HG03025 (cell line): ENCODE results near the gene PCMT1.
A peak's percentile ranks its signal among the peaks of the same experiment; 100 is the strongest.
"Not testable (repeated sequence)": the region's sequence is repeated elsewhere in the genome, so short reads cannot be mapped to it uniquely, and the experiment has no call there.

Experiments
- ATAC-seq: cut with Tn5 transposase; IDR thresholded peaks from one replicate; pipeline ENCODE4 v1.9.1; 2021; ENCODE audit warnings: mild to moderate bottlenecking, moderate library complexity; ENCODE audit not compliant: unreplicated experiment, low FRiP score

PCMT1 gene

DNA sequence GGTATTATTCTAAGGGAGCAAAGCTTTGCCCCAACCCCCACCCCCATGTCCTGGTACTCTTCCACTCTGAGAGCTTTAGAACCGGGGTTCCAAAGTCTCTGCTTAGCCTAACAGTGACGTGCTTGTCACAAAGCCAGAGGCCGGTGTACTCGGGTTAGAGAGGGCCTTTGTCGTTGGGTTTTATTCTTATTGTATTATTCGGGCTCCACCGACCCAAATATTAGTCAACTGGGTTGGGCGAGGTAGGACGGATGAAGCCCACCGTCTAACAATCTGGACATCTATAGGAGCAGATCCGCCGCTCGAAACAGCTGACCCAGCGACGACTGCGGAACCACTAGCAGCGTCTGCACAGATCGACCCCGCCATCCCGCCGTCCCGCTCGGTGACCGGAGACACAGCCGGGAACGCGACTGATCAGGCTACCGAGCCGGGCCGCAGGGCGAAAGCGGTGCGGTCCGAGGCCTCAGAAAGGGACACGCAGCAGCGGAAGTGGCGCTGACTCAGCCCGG lies 403 bp upstream of the PCMT1 start:
- ATAC-seq, result peak; percentile 1

DNA sequence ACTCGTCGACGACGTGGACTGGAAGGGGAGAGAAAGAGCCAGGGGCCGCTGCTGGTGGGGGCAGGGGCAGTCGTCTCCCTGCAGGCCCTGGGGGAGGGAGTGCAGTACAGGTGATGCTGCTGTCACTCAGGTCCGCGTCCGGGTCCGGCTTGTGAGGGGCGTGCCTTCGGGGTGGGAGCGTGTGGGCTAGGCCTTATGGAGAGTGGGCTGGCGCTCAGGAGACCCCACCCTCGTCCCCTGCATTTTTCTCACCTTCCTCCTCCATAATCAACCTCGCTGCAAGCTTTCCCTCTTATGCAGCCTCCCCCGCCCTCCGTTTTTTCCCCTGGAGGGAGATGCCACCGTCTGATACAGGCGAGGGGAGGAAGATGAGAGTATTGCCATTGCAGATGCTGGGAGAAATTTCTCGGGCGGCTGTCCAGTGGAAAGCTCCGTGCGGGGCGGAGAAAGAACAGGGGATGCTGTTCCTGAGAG lies 632 bp downstream of the PCMT1 start:
- ATAC-seq, result peak; percentile 24

DNA sequence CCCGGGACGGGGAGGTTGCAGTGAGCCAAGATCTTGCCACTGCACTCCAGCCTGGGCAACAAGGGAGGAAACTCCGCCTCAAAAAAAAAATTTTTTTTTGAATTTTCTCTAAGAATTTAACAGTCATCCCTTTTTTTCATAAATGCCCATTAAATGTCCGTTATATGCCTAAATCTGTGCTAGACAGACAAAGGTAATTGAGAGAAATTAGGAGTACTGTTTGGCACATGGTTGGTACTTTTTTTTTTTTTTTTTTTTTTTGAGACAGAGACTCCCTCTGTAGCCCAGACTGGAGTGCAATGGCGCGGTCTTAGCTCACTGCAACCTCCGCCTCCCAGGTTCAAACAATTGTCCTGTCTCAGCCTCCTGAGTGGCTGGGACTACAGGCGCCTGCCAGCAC lies 1.7 kb downstream of the PCMT1 start:
- no peak for ATAC-seq

DNA sequence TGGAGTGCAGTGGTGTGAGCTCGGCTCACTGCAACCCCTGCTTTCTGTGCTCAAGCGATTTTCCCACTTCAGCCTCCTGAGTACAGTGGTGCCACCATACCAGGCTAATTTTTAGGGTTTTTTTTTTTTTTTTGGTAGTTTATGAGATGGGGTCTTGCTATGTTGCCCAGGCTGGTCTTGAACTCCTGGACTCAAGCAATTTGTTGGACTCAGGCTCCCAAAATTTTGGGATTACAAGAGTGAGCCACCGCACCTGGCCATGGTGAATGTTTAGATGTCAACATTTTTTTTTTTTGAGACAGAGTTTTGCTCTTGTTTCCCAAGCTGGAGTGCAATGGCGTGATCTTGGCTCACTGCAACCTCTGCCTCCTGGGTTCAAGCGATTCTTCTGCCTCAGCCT lies 2.4 kb downstream of the PCMT1 start:
- not testable (repeated sequence) for ATAC-seq

DNA sequence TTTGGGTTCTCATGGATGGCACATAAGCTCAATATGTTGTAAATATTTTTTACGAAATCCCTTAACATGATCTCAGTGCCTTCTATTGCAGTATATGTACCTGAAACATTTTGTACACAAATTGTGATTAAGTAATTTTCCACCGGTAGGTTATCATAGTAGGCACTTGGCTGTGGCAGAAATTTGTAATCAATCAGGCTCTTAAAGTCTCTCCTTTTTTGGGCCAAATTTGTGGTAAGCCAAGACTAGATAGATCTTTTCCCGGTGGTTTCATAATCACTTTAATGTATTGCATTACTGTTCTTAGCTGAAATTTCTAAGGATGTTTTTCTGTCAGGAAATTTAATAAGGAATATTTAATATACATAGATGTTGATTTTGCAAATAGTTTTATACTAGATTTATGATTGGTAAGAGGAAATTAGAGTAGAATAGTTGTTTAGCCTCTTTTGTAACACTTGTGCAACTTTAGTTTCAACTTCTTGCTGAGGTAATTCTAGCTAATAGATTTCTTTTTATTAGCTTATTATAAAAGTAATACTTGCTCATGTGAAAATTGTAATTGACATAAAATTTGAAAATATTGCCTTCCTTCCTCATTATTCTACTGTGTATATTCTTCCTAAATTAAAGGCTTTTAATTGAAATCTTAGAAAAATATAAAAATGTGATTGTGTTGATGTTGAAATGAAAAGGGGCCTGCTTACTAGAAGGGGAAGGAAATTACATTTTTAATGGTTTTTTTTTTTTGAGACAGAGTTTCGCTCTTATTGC lies 3.2 kb downstream of the PCMT1 start:
- ATAC-seq, result no peak

DNA sequence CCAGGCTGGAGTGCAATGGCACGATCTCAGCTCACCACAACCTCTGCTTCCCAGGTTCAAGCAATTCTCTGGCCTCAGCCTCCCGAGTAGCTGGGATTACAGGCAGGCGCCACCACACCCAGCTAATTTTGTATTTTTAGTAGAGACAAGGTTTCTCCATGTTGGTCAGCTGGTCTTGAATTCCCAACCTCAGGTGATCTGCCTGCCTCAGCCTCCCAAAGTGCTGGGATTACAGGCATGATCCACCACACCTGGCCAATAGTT lies 3.8 kb downstream of the PCMT1 start:
- ATAC-seq, result not testable (repeated sequence)

DNA sequence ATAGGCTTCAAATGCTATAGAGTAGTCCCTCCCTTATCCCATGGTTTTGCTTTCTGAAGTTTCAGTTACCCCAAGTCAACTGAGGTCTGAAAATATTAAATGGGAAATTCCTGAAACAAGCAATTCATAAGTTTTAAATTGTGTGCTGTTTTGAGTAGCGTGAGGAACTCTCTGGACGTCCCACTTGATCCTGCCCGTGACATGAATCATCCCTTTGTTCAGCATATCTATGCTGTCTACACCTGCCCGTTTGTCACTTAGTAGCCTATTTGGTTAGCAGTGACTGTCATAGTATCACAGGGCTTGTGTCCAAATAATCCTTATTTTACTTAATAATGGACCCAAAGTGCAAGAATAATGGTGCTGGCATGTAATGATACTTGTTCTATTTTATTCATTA lies 5.0 kb downstream of the PCMT1 start:
- ATAC-seq, result no peak

DNA sequence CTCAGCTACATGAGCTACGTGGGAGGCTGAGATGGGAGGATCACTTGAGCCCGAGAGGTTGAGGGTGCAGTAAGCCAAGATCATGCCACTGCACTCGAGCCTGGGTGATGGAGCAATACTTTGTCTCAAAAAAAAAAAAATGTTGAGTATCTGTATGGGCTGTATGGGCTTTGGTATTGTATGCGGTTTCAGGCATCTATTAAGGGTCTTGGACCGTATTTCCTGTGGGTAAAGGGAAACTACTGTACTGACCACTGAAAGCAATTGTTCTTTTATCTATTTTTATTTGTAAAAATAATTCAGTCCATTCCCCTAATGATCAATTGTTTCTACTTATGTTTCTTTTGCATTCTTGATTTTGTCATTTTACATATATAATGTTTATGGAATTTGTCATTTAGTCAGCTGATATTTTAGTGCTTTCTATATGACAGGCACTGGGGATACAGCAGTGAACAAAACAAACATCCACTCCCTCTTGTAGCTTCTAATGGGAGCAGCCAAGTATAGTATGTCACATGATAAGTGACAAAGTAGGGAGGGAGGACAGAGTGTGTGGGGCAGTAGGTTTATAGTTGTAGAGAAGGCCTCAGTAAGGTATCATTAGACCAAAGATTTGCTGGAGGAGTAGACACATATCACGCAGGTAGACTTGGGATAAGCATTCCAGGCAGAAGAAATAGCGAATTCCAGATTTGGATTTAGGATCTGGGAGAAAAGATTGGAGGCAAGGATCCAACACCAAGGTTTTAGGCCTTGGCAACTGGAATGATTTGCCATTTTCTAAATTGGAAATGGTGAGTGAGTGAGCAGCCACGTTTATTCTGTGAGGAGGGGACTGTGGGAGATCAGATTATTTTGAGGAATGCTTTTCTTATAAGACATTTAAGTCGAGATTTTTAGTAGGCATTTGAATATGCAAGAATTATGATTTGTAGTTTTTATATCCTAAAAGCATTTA lies 6.0 kb downstream of the PCMT1 start:
- peak; percentile 63 for ATAC-seq

DNA sequence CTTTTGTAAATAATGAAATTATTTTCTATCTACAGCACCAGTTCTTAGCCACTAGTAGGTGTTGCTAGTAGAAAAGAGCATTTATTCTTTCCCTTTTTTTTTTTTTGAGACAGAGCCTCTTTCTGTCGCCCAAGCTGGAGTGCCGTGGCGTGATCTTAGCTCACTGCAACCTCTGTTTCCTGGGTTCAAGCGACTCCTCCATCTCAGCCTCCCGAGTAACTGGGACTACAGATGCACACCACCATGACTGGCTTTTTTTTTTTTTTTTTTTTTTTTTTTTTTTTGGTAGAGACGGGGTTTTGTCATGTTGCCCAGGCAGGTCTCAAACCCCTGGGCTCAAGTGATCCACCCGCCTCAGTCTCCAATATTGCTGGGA lies 6.7 kb downstream of the PCMT1 start:
- no peak for ATAC-seq

DNA sequence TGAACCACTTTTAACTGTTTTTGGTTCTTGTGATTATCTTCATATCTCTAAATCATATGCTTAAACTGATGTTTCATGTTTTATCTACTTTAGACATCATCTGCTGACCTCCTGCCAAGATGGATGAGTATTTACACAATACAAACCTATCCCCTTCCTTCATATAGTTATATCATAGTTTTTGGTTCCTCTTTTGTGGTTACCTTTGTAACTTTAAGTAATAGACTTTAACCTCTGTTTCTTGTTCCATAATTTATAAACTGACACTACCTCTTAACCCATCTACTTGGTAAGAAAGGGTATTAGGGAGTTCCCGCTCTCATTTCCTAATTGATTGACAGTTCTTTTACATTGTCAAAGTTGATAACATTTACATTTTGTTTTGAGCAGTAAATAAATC lies 11.9 kb downstream of the PCMT1 start:
- peak; percentile 90 for ATAC-seq

DNA sequence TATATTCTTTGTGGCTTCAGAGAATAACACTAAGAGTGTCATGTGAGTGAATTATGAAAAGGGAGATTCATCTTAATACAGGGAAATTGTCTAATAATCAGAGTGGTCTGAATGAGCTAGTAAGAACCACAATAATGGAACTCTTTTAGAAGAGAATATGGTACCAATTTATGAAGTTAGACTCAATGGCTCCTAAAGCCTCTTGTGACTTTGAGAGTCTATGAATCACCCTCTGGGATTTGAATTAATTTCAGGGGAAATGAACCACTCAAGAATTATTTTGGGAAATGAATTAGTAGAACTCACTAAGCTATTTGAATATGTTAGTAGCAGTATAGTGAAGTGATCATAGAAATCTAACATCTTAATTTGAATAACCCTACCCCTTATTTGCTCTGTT lies 14.3 kb downstream of the PCMT1 start:
- ATAC-seq, result no peak

DNA sequence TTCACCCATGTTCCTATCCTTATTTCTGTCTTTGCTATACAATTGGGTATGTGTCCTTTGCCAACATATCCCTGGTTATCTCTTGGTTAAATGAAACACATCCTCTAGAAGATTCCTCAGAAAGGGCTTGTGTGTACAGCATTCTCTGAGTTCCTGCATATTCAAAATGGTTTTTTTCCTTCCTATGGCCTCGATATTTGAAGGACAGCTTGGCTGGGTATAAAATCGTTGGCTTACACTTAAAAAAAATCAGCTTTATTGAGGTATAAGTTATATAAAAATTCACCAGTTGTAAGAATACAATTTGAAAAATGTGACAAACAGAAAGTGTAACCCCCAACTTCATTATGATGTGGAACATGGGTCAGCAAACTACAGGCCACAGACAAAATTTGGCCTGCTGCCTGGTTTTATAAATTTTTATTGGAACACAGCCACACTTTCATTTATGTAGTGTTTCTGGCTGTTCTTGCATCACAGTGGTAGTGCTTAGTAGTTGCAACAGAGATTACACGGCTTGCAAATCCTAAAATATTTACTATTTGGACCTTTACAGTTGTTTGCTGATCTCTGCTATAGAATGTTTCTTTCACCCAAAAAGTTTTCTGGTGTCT lies 16.7 kb downstream of the PCMT1 start:
- ATAC-seq, result no peak

DNA sequence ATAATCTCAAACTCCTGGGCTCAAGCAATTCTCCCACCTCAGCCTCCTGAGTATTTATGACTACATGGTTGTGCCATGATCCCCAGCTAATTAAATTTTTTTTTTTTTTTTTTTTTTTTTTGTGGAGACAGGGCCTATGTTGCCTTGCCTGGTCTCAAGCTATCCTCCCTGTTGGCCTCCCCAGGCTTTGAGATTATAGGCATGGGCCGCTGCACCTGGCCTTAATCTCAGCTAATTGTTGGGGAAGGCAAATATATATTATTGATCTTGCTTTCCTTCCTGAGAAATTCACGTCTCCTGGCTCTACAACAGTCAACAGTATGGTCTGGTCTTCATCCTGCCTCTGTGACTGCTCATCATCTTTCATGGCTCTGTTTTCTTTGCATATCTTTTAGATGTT lies 20.1 kb downstream of the PCMT1 start:
- no peak for ATAC-seq

DNA sequence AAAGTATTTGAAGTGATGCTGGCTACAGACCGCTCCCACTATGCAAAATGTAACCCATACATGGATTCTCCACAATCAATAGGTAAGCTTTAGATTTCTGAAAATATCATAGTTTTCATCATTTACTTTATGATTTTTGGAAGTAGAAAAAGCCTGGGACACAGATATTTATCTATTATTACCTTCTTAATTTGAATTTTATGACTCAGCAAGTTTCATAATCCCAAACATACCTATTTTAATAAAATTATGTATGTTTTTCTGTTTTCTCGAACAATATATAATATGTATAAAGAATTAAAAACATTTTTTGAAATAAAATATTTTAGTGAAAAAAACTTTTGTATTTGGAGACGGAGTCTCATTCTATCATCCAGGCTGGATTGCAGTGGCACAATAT lies 21.6 kb downstream of the PCMT1 start:
- ATAC-seq, result no peak

DNA sequence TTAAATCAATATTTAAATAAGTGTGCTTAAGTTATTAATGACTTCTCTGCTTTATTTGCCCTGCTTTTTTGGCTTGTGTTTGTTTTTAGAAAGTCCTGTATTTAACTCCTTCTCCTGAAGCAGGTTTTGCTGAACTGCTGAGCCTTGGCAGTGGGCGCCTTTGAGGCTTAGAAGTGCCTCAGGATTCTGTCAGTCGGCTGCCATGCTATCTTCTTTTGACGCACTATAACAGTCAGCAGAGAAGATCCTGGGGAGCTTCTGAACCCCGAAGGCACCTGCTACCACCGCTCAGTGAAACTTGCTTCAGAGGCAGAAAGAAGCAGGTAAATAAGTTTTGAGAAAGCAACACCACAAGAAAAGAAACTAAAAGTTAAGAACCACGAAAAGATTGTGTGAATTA lies 22.4 kb downstream of the PCMT1 start:
- ATAC-seq, result no peak

DNA sequence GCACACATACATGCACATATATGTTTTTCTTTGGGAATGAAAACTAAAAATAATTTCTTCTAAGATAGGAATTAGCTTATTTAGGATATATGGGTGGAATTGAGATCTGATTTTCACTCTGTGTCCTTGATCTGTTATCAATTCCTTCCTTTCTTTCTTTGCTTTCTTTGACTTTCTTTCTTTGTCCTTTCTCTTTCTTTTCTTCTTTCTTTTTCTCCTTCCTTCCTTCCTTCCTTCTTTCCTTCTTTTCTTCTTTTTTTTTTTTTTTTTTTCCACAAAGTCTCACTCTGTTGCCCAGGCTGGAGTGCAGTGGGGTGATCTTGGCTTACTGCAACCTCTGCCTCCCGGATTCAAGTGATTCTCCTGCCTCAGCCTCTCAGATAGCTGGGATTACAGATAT lies 28.1 kb downstream of the PCMT1 start:
- ATAC-seq, result no peak

DNA sequence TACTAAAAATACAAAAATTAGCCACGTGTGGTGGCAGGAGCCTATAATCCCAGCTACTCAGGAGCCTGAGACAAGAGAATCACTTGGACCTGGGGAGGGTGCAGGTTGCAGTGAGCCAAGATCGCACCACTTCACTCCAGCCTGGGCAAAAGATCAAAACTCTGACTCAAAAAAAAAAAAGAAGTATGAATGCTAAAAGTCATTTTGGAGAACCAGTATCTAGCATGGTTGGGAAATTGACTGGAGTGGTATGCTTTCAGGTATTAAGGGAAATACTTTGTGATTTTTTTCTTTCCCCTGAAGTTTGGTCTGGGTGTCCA lies 30.1 kb downstream of the PCMT1 start:
- no peak for ATAC-seq

DNA sequence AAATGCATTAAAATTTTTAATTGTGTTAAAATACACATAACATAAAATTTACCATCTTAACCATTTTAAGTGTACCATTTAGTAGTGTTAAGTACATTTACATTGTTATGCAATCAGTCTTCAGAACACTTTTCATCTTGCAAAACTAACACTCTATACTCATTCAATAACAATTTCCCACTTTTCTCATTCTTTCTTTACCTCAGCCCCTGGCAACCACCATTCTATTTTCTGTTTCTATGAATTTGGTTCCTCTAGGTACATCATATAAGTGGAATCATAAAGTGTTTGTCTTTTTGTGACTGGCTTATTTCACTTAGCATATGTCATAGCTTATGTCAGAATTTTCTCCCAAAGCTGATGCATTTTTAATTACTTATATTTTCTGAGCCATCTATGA lies 32.2 kb downstream of the PCMT1 start:
- no peak for ATAC-seq

DNA sequence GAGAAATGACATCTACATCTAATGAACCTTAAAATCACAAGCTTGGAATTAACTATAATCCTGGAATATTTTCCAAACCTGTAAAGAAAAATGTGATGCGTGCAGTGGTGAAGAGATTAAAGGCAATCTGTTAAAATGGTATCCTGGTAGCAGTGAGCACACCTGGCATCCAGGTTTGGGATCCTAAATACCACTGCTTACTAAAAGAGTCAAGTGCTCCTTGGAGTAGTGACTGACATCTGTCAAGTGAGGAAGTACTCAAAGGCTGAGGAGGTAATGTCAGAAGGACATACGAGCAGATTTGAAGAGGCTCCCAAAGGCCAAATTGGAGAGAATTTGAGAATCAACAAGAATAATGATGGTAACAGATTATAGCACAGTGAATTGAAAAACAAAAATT lies 32.8 kb downstream of the PCMT1 start:
- no peak for ATAC-seq

DNA sequence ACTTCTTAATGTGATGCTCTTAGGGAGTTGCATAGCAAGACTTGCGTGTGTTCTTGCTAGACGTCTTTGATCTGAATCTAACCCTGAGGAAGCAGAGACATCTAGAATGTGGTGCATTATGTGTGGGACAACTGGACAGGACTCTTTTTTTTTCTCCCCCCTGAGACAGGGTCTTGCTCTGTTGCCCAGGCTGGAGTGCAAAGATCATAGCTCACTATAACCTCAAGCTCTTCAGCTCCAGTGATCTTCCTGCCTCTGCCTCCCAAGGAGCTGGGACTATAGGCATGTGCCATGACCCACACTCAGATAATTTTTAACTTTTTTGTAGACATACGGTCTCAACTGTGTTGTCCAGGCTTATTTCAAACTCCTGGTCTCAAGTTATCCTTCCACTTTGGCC lies 34.0 kb downstream of the PCMT1 start:
- ATAC-seq, result no peak

DNA sequence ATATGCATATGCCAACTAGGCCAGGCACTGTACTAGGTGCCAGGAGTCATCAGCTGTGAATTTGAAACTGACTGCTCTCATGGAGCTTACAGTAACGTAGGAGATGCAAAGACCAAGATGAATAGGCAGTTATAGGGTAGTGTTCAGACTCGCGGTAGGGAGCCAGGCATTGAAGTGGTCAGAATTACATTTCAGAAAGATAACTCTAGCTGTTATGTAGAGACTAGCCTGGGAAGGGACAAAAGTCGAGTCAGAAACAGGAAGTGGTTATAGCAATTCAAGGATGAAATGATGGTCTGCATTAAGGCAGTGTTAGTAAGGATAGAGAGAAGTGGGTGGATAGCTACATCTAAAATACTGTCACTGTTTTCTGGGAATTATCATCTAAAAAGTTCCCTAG lies 56.6 kb downstream of the PCMT1 start:
- ATAC-seq, result no peak
